A549 treated with dexamethasone at 1 μM for 4 hours (cell line): ENCODE results near the gene ETDC. TPM values are rescaled to one million over a fixed set of nuclear protein-coding genes. Genes with fewer than 3 reads are reported as not detected.

Source experiments
- total RNA-seq: library from RNA; stranded (reverse); fragments of 200-300 nt; extraction: Qiagen RNA extraction; gene quantifications from 5 replicates; pipeline ENCODE4 v1.2.3, GENCODE V29; 2022

ETDC gene
- not detected in 5 replicates for total RNA-seq

GRCh38 chrX:135309430-135309923 lies at the start of gene ETDC:
TSS of gene ETDC (plus strand) at chrX:135309480. CDS start at chrX:135309480, 0 bp downstream.

Other genes with a start within 250 kb of the ETDC start
- gene SMIM10L2B, start 210.8 kb upstream of the ETDC start, total RNA-seq: 0.04 to 0.08 TPM (median 0.05 TPM) in 4 of 5 replicates, not detected in the other
- not detected in 5 replicates for gene ETDB, start 189.0 kb upstream of the ETDC start, total RNA-seq
- gene CT55, start 138.1 kb upstream of the ETDC start, total RNA-seq: not detected in 5 replicates
- gene ETDA, start 57.4 kb upstream of the ETDC start, total RNA-seq: not detected in 5 replicates
- gene ZNF75D, start 34.6 kb downstream of the ETDC start, total RNA-seq: 2.5 to 3.1 TPM (median 2.7 TPM) in 5 replicates
- 3.1 to 4.8 TPM (median 4.1 TPM) in 5 replicates for gene ZNF449, start 35.3 kb downstream of the ETDC start, total RNA-seq
- gene SMIM10L2A, start 112.5 kb downstream of the ETDC start, total RNA-seq: 0.16 to 0.22 TPM (median 0.17 TPM) in 5 replicates
- 0.09 to 0.25 TPM (median 0.12 TPM) in 5 replicates for gene INTS6L, start 211.2 kb downstream of the ETDC start, total RNA-seq